OCI-LY7 (cell line): ENCODE results near the gene RFX7.

Source experiments
- EZH2phosphoT487 ChIP-seq: fragments of 200-600 bp; sonication (generic); IDR thresholded peaks from 2 replicates; pipeline ENCODE4 v1.6.1; 2018; ENCODE audit warnings: low read depth, borderline replicate concordance, mild to moderate bottlenecking, mixed run types, antibody characterized with exemption, low read length, moderate library complexity, mixed read lengths
- TF ChIP-seq, protein P1 (sequence below): fragments of 200-600 bp; sonication (generic); conservative IDR thresholded peaks from 2 replicates; pipeline ENCODE4 v1.5.1; 2014; ENCODE audit warnings: mild to moderate bottlenecking, antibody characterized with exemption, low read length, moderate library complexity, mixed read lengths

DNA sequence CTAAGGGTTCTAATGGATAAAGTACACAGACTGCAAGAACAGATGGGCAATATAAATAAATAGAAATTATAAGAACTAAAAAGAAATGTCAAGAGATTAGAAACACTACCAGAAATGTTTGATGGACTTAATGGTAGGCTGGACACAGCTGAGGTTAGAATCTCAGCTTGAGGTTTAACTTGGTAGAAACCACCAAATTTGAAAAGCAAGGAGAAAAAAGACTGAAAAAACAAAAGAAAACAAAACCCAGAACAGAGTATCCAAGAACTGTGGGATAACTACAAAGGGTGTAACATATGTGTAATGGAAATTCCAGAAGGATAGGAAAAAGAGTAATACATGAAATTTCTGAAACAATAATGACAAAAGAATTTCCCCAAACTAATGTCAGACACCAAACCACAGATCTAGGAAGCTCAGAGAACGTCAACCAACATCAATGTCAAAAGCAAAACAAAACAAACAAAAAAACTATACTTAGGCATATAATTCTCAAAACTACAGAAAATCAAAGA lies 35.0 kb downstream of the RFX7 start:
- TF ChIP-seq, protein P1, sequence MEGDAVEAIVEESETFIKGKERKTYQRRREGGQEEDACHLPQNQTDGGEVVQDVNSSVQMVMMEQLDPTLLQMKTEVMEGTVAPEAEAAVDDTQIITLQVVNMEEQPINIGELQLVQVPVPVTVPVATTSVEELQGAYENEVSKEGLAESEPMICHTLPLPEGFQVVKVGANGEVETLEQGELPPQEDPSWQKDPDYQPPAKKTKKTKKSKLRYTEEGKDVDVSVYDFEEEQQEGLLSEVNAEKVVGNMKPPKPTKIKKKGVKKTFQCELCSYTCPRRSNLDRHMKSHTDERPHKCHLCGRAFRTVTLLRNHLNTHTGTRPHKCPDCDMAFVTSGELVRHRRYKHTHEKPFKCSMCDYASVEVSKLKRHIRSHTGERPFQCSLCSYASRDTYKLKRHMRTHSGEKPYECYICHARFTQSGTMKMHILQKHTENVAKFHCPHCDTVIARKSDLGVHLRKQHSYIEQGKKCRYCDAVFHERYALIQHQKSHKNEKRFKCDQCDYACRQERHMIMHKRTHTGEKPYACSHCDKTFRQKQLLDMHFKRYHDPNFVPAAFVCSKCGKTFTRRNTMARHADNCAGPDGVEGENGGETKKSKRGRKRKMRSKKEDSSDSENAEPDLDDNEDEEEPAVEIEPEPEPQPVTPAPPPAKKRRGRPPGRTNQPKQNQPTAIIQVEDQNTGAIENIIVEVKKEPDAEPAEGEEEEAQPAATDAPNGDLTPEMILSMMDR: no peak
- TF ChIP-seq EZH2phosphoT487: no peak
